Parietal lobe (tissue), 1 donor: ENCODE measurements around the gene SLC15A4. TPM values are rescaled to one million over a fixed set of nuclear protein-coding genes. Genes with fewer than 3 reads are reported as not detected.

Source experiments
- total RNA-seq: library from RNA; depleted of rRNA; stranded (reverse); fragments of >200 nt; gene quantifications from one replicate; pipeline ENCODE4 v1.2.3, GENCODE V29; 2014

Gene SLC15A4
- 58.8 TPM for total RNA-seq

GRCh38 chr12:128823916-128824839 is at the start of gene SLC15A4:
Gene SLC15A4 (minus strand): TSS chr12:128823958. CDS start chr12:128823943, 15 bp downstream.

GRCh38 chr12:128852885-128853599 is 29.3 kb upstream of the SLC15A4 start, which contains the start of gene GLT1D1:
Gene GLT1D1 (plus strand): TSS chr12:128853478. CDS start chr12:128853582, 104 bp downstream.

Other genes starting within 250 kb of the SLC15A4 start
- gene GLT1D1, start 29.5 kb upstream of the SLC15A4 start, total RNA-seq: 8.1 TPM